ENCODE data around the gene PODXL2. TPM values are rescaled to one million over a fixed set of nuclear protein-coding genes. Genes with fewer than 3 reads are reported as not detected.

Gene PODXL2
- total RNA-seq, 1 experiment from 2014 or later = 15.3 TPM

DNA sequence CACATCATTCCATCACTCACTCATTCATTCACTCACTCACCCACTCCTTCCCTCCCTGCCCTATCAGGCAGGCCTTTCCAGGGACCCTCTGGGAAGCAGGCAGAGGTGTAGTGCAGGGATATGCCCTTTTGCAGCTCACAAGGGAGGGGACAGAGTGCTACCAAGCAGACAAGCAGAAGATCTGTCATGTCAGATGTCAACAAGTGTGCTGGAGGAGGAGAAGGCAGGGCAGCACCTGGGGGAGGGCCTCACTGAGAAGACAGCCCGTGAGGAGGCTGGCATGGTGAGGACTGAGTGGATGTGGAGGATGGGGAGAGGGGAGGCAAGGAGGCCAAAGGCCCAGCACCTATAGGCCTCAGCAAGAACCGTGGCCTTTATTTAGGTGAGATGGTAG, 59.0 kb downstream of the PODXL2 start:
- Histone ChIP-seq H3K36me3 (ENCODE audit: control insufficient read depth, insufficient read depth, low read length) (no peaks in the 10 kb centered on the region), H3K9me3 (ENCODE audit: control insufficient read depth, insufficient read depth, low read depth, low read length) (no peaks in the 10 kb centered on the region), H3K4me1 (ENCODE audit: control insufficient read depth, insufficient read depth, low read length) (no peaks in the 10 kb centered on the region), H3K4me3 (ENCODE audit: low read depth in 2 of 2, low read length in 2 of 2) (no peak overlapping the region), H3K27me3 (ENCODE audit: control insufficient read depth, insufficient read depth, low read length) (no peaks in the 10 kb centered on the region), H3K27ac (ENCODE audit: low read length) (no peak overlapping the region)
- in situ Hi-C loops (cut with HindIII; ENCODE audit: low pct_unique_long_range_greater_than_20kb, low sequenced_read_pairs) (no loop called here), intact Hi-C loops (cut with micrococcal nuclease; ENCODE audit: unreplicated experiment) (no loop called here)
- no TSS peak for BruUV-seq (replicated peaks)
- ATAC-seq (no peak), DNase-seq (ENCODE audit: low read depth, low spot score) (no peak)
- POLR2A ChIA-PET = no interaction called here
- TF ChIP-seq TCF7L2 (IDR thresholded peaks at IDR 0.05; ENCODE audit: low read depth, low read length) = no peak
- TF ChIP-seq, protein P1, sequence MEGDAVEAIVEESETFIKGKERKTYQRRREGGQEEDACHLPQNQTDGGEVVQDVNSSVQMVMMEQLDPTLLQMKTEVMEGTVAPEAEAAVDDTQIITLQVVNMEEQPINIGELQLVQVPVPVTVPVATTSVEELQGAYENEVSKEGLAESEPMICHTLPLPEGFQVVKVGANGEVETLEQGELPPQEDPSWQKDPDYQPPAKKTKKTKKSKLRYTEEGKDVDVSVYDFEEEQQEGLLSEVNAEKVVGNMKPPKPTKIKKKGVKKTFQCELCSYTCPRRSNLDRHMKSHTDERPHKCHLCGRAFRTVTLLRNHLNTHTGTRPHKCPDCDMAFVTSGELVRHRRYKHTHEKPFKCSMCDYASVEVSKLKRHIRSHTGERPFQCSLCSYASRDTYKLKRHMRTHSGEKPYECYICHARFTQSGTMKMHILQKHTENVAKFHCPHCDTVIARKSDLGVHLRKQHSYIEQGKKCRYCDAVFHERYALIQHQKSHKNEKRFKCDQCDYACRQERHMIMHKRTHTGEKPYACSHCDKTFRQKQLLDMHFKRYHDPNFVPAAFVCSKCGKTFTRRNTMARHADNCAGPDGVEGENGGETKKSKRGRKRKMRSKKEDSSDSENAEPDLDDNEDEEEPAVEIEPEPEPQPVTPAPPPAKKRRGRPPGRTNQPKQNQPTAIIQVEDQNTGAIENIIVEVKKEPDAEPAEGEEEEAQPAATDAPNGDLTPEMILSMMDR (IDR thresholded peaks at IDR 0.05) = no peak
- TF ChIP-seq, protein P2, sequence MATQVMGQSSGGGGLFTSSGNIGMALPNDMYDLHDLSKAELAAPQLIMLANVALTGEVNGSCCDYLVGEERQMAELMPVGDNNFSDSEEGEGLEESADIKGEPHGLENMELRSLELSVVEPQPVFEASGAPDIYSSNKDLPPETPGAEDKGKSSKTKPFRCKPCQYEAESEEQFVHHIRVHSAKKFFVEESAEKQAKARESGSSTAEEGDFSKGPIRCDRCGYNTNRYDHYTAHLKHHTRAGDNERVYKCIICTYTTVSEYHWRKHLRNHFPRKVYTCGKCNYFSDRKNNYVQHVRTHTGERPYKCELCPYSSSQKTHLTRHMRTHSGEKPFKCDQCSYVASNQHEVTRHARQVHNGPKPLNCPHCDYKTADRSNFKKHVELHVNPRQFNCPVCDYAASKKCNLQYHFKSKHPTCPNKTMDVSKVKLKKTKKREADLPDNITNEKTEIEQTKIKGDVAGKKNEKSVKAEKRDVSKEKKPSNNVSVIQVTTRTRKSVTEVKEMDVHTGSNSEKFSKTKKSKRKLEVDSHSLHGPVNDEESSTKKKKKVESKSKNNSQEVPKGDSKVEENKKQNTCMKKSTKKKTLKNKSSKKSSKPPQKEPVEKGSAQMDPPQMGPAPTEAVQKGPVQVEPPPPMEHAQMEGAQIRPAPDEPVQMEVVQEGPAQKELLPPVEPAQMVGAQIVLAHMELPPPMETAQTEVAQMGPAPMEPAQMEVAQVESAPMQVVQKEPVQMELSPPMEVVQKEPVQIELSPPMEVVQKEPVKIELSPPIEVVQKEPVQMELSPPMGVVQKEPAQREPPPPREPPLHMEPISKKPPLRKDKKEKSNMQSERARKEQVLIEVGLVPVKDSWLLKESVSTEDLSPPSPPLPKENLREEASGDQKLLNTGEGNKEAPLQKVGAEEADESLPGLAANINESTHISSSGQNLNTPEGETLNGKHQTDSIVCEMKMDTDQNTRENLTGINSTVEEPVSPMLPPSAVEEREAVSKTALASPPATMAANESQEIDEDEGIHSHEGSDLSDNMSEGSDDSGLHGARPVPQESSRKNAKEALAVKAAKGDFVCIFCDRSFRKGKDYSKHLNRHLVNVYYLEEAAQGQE (IDR thresholded peaks at IDR 0.05; ENCODE audit: insufficient read depth in 1 of 2, low read depth in 2 of 2, low read length in 1 of 2) = no peak
- no peak for TF ChIP-seq SIN3A (IDR thresholded peaks at IDR 0.05; ENCODE audit: borderline replicate concordance, insufficient read depth, low read depth, low read length)
- CTCF ChIA-PET = no interaction called here

- Histone ChIP-seq H3K27me3 (ENCODE audit: control insufficient read depth, insufficient read depth, low read length) (no peaks in the 10 kb centered on the region), H3K4me1 (ENCODE audit: control insufficient read depth, insufficient read depth, low read length) (no peaks in the 10 kb centered on the region), H3K27ac (ENCODE audit: low read length) (no peak overlapping the region), H3K4me3 (ENCODE audit: low read depth in 2 of 2, low read length in 2 of 2) (no peak overlapping the region), H3K9me3 (ENCODE audit: control insufficient read depth, insufficient read depth, low read depth, low read length) (no peaks in the 10 kb centered on the region), H3K36me3 (ENCODE audit: control insufficient read depth, insufficient read depth, low read length) (no peaks in the 10 kb centered on the region)
- no TSS peak for BruUV-seq (replicated peaks)
- ChIA-PET CTCF (no interaction called here), POLR2A (no interaction called here)
- ATAC-seq = no peak
- in situ Hi-C loops (cut with HindIII; ENCODE audit: low pct_unique_long_range_greater_than_20kb, low sequenced_read_pairs) (no loop called here), intact Hi-C loops (cut with micrococcal nuclease; ENCODE audit: unreplicated experiment) (no loop called here)
- TF ChIP-seq POLR2AphosphoS5 (IDR thresholded peaks at IDR 0.05; ENCODE audit: low read depth, low read length) (no peak), TCF7L2 (IDR thresholded peaks at IDR 0.05; ENCODE audit: low read depth, low read length) (no peak), SIN3A (IDR thresholded peaks at IDR 0.05; ENCODE audit: borderline replicate concordance, insufficient read depth, low read depth, low read length) (no peak)
- TF ChIP-seq, protein P1 (IDR thresholded peaks at IDR 0.05) = no peak
- TF ChIP-seq, protein P2 (IDR thresholded peaks at IDR 0.05; ENCODE audit: insufficient read depth in 1 of 2, low read depth in 2 of 2, low read length in 1 of 2) = no peak
- DNase-seq (ENCODE audit: low read depth, low spot score) = no peak
These were observed 59.7 kb downstream of the PODXL2 start for GRCh38 chr3:127688416-127689265.

Data from Panc1 (cell line).